HL-60/S4 (cell line): ENCODE measurements around the gene LMCD1.

Experiments used
- in situ Hi-C: fragments of 300-500 bp; cut with MboI; formaldehyde crosslinking; loops from 2 replicates; pipeline ENCODE4 v1.14.3; 2022; ENCODE audit warnings: low sequenced_read_pairs

Gene LMCD1

DNA sequence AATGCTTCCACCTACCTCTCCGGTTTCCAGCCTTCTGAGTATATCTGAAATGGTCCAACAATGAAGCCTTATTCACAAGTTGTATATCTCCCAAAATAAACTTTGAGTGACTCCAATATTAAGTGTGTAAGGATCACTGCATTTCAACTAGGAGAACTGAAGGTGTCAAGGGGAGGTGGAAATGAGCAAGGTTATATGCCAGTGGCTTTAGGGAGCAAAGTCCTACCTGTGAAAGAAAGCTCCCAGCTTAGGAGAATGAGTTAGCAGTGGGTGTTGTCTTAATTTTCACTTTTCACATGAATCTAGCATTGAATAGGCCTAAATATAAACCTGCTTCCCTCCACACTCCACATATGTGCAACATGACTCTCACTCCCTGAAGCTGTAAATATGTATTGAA lies 29.0 kb downstream of the LMCD1 start:
- in situ Hi-C loops, result no loop called here

GRCh38 chr3:8532251-8532871 lies 30.7 kb downstream of the LMCD1 start:
- in situ Hi-C loops, result no loop called here

DNA sequence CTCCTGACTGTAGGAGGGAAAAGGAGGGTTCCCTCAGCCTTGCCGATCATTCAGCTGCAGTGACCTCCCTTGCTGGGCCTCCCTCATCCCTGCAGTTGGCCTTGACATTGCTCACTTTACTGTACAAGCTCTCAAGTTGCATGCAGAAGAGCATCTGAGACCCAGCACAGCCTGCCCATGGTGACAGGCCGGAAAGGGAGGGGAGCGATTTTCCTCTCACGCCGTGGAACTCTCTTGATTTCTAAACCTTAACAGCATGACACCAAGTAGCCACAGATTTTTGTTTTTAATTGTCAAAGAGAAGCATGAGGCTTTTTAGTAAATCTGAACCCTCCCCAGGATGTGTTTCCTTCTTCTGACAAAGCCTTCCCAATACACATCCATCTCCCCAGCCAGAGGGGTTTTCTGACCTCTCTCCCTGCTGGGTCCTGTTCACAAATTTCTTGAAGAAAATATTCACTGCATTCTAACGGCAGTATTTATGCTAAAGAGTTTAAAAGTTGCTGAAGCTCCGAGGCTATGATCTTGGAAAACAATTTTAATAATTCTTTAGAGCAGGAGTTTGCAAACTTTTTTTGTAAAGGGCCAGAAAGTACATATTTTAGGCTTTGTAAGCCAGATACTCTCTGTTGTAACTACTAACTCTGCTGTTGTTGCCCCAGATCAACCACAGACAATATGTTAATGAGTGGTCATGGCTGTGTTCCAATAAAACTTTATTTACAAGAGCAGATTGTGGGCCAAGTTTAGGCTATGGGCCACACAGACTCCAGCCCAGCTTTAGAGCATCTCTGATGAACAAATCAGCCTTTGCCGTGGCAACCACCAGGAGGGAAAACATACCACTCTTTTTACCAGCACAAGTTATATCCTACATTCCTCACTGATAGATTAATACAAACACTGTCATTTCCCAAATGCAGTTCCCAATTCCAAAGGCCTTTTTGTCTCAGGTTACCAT lies 34.8 kb downstream of the LMCD1 start:
- in situ Hi-C loops, result no loop called here

DNA sequence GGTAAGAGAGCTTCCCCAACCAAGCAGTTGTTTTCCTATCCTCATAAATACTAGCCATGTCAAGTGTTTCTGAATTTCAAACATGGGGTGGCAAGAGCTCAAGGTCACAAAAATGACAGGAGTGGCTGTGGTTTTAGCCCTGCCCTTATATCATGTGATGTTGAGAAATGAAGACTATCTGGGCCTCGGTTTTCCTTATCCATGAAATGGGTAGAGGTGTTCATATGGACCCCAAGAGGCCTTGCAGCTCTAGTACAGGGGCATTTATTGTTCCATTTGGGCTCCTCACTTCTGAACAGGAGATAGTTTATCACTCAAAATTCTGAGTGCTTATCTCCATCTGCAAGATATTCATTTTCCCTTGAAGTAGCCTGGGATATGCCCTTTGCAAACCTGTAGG lies 35.8 kb downstream of the LMCD1 start:
- in situ Hi-C loops, result no loop called here

DNA sequence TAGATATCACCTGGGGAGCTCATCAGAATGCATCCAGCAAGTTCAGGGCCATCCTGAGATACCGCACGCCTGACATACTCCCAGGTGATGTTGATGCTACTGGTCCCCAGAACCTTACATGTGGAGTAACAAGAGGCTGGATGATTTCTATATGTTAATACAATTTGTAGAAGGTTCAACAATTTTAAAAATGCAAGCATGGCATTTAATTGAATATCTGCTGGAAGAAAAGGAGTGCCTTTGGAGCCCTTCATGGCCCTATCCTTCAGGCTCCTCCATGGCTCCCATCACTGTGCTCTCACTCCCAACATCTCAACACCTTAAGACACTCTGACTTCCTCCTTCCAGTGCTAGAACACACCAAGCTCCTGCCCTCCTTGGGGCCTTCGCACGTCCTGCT lies 36.6 kb downstream of the LMCD1 start:
- in situ Hi-C loops, result no loop called here

DNA sequence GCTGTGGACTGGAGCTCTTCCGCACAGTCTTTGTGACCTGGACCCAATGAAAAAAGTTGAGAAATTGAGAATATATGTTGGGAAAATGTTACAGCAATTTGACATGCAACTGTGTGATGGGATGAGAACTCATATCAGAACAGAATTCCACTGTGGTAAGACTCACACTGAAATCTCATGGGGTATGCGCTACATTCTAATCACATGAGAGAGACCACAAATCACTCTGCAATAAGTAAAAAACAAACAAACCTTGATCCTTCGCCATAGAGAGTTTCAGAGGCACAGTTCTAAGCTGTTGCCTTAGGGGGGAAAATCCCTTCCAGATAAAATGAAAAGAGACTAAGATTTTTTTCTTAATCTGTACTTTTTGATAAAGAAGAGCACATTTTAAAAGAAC lies 37.3 kb downstream of the LMCD1 start:
- in situ Hi-C loops, result no loop called here

GRCh38 chr3:8539419-8539818 lies 37.8 kb downstream of the LMCD1 start:
- in situ Hi-C loops, result no loop called here

- in situ Hi-C loops, result no loop called here
Measured at GRCh38 chr3:8540456-8540855, 38.8 kb downstream of the LMCD1 start.

DNA sequence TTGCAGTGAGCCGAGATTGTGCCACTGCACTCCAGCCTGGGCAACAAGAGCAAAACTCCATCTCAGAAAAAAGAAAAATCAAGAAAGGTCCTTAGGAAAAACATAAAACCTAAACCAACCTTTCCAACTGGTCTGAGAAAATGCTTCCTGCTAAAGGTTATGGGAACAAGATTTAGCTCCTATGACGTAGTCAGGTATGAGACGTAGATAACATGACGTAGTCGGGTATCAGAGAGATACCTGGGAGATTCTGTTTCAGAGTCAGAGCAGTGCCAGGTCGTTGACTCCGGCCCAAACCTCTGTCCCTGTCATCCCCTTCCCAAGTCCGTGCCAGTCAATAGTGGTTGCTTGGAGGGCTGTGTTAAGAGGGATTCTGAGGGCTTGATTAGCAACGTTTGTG lies 39.9 kb downstream of the LMCD1 start:
- in situ Hi-C loops, result no loop called here

GRCh38 chr3:8542190-8543135 lies 40.8 kb downstream of the LMCD1 start:
- in situ Hi-C loops, result no loop called here

- in situ Hi-C loops, result no loop called here
Measured at GRCh38 chr3:8546609-8547008, 45.0 kb downstream of the LMCD1 start.

DNA sequence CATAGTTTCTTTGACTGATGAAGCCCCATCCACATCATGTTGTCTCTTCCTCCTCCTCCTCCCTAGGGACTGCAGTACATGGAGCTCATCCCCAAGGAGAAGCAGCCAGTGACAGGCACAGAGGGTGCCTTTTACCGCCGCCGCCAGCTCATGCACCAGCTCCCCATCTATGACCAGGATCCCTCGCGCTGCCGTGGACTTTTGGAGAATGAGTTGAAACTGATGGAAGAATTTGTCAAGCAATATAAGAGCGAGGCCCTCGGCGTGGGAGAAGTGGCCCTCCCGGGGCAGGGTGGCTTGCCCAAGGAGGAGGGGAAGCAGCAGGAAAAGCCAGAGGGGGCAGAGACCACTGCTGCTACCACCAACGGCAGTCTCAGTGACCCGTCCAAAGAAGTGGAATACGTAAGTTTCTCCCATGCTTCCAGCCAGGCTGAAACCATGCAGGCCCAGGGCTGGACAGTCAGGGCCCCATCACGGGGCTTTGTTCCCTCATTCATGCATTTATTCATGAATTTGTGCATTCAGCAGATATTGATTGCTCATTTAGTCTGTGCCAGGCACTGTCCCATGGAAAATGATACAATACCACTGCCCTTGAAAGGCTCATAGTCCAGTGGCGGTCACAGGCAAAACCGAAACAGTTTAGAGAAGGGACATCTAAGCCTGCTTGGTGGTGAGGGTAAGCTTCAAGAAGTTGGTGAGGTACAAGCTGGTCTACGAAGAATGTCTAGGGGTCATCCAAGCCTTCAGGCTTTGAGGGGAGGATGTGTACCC lies 47.1 kb downstream of the LMCD1 start:
- in situ Hi-C loops, result no loop called here

- in situ Hi-C loops, result no loop called here
Measured at GRCh38 chr3:8549354-8549753, 47.7 kb downstream of the LMCD1 start.

GRCh38 chr3:8550611-8551010 lies 49.0 kb downstream of the LMCD1 start:
- in situ Hi-C loops, result no loop called here

DNA sequence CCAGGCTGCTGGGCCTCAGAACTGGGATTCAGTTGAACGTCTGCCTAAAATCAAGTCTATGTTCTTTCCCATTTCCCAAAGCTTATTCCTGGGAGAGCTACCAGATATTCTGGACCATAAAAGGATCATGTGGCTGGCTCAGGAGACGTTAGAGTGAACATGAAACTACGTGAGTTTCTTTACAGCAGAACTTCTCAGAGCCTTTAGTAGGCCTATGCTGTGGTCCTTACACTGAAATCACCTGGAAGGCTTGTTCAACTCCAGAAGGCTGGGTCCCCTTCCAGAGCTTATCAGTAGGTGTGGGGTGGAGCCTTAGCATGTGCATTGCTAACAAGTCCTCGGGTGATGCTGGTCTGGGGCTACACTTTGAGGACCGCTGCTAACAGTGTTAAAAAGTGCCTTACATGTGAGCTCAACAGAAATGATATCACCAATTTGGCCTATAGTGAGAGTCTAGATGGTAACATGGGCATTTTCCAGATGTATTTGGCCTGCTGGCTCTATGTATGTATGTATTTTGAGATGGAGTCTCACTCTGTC lies 50.7 kb downstream of the LMCD1 start:
- in situ Hi-C loops, result no loop called here

DNA sequence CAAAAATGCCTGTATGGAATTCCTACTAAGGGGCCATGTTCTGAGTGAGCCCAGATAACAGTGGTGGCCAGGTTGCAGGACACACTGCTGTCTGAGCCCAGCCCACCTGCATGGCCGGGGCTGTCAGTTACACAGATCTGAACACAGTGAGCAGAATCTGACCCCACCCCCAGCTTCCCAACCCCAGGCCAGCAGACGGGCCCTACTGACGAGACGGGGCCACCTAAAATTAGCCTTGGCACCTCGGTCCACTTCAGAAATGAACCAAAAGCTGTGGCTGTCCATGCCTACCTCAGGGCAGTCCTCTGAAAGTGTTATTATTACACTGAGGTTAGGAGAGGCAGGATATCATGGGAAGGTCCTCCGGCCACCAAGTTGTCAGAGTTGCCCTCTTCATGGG lies 51.8 kb downstream of the LMCD1 start:
- in situ Hi-C loops, result no loop called here

DNA sequence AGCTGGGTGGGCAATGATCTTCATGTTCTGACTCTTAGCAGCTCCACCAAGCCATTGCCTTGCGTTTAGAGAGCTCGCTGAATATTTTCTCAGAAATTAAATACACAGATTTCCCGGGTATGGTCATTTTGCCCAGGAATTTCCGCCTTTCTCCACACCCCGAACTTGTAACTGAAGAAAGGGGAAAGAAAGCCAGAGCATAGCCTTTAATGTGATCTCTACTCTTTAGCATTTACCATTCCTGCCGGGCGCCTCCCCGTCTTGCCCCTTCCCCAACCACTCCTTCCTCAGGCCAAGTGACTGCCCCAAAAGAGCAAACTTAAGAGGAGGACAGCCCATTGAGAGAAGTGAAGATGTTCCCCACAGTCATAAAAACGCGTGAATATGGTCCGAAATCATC lies 53.1 kb downstream of the LMCD1 start:
- in situ Hi-C loops, result no loop called here

DNA sequence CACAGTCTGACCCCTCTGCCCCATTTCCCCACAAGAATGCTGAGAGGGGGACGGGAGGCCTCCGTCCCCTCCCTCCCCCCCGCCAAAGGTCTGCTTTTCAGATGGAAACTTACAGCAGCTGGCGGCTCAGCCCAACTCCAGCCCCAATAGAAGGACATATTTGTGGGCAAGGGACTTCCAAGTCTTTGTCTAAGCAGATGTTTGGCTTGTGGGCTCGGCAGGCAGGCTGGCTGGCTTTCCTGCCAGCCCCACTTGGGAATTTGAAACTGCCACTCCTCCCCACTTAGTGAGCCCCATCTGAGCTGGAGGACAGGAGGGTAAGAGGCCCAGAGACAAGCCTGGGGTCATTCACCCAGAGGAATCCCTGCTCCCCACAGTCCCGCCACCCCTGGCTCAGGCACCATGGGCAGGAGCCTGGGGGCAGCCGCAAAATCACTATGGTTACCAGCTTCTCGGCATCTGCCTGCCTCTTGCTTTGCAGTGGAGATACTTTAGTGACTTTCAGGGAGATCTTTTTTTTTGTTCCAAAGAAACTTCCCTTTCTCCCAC lies 53.6 kb downstream of the LMCD1 start:
- in situ Hi-C loops, result no loop called here

DNA sequence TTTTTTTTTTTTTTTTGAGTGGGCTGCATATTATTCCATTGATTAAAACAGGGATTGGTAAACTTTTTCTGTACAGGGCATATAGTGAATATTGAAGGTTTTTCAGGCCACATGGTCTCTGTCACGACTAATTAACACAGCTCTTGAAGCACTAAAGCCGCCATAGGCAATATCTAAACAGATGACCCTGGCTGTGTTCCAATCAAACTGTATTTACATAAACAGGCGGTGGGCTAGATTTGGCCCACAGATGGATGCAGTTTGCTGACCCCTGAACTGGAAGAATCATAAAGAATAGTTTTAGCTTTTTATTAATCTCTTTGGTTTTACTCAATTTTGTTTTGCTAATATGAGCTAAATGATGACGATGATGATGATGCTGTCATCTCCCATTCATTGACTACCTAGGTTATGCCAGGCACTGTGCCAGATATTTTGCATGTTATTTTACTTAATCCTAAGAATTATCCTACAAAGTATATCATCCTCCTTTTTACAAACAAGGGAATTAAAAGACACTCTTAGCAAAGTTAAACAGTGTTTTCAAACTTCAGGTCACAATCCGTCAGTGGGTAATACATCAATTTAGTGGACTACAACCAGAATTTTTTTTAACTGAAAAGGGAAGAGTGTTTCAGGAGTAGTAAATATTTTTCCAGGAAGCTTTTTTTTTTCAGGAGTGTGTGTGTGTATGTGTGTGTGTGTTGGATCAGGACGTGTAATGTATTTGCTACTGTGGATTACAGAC lies 54.3 kb downstream of the LMCD1 start:
- in situ Hi-C loops, result no loop called here
